ENCODE results near the gene CRYBG1.
"Not testable (repeated sequence)": the region's sequence is repeated elsewhere in the genome, so short reads cannot be mapped to it uniquely, and the experiment has no call there.

Gene CRYBG1

GRCh38 chr6:106509420-106510089 is 149.0 kb downstream of the CRYBG1 start:
- DNase-seq = no peak

GRCh38 chr6:106510090-106510970 is 149.8 kb downstream of the CRYBG1 start:
- no peak for DNase-seq

- DNase-seq = no peak
These were observed 151.0 kb downstream of the CRYBG1 start for GRCh38 chr6:106511288-106512047.

GRCh38 chr6:106512048-106512967 is 151.8 kb downstream of the CRYBG1 start:
- DNase-seq = no peak

GRCh38 chr6:106512968-106513574 is 152.6 kb downstream of the CRYBG1 start:
- no peak for DNase-seq

GRCh38 chr6:106513808-106514582 is 153.5 kb downstream of the CRYBG1 start:
- DNase-seq = no peak

GRCh38 chr6:106514583-106514885 is 154.0 kb downstream of the CRYBG1 start:
- DNase-seq = no peak

GRCh38 chr6:106515582-106515981 is 155.1 kb downstream of the CRYBG1 start:
- DNase-seq = not testable (repeated sequence)

- no peak for DNase-seq
These were observed 156.1 kb downstream of the CRYBG1 start for GRCh38 chr6:106516616-106517015.

- no peak for DNase-seq
These were observed 157.2 kb downstream of the CRYBG1 start for GRCh38 chr6:106517706-106518105.

GRCh38 chr6:106518748-106519147 is 158.2 kb downstream of the CRYBG1 start:
- DNase-seq = no peak

GRCh38 chr6:106519460-106520394 is 159.2 kb downstream of the CRYBG1 start:
- no peak for DNase-seq

- no peak for DNase-seq
These were observed 160.3 kb downstream of the CRYBG1 start for GRCh38 chr6:106520711-106521401.

GRCh38 chr6:106522562-106523250 is 162.2 kb downstream of the CRYBG1 start:
- no peak for DNase-seq

GRCh38 chr6:106525107-106525881 is 164.8 kb downstream of the CRYBG1 start:
- DNase-seq = no peak

- no peak for DNase-seq
These were observed 165.4 kb downstream of the CRYBG1 start for GRCh38 chr6:106525882-106526275.

GRCh38 chr6:106527117-106527516 is 166.6 kb downstream of the CRYBG1 start:
- DNase-seq = no peak

- no peak for DNase-seq
These were observed 167.5 kb downstream of the CRYBG1 start for GRCh38 chr6:106527979-106528378.
